HepG2 (cell line): Measurements from ENCODE around the gene MAPK11. TPM values are rescaled to one million over a fixed set of nuclear protein-coding genes. Genes with fewer than 3 reads are reported as not detected.

Source experiments
- FOXC1 ChIP-seq: sonication (generic); formaldehyde crosslinking; IDR thresholded peaks from 2 replicates; pipeline ENCODE4 v1.8.0; 2022; ENCODE audit warnings: mild to moderate bottlenecking, missing genetic modification reagents, borderline replicate concordance
- KMT2A ChIP-seq: sonication (generic); formaldehyde crosslinking; IDR thresholded peaks from 2 replicates; pipeline ENCODE4 v1.4.0; 2020; ENCODE audit warnings: missing genetic modification reagents
- MIER3 ChIP-seq: IDR thresholded peaks from 2 replicates; pipeline ENCODE4 v1.6.1; 2016; ENCODE audit warnings: missing compliant biosample characterization, borderline replicate concordance
- MXD1 ChIP-seq: sonication (generic); formaldehyde crosslinking; IDR thresholded peaks from 2 replicates; pipeline ENCODE4 v1.4.0; 2020; ENCODE audit warnings: mild to moderate bottlenecking, missing genetic modification reagents
- NFYB ChIP-seq: sonication (generic); formaldehyde crosslinking; IDR thresholded peaks from 2 replicates; pipeline ENCODE4 v1.4.0; 2020; ENCODE audit warnings: missing genetic modification reagents
- PHF8 ChIP-seq: sonication (generic); formaldehyde crosslinking; IDR thresholded peaks from 2 replicates; pipeline ENCODE4 v1.5.0; 2020; ENCODE audit warnings: missing genetic modification reagents
- POLR2AphosphoS5 ChIP-seq: IDR thresholded peaks from 2 replicates; pipeline ENCODE4 v1.6.1; 2012; ENCODE audit warnings: low read depth, low read length
- SP5 ChIP-seq: IDR thresholded peaks from 2 replicates; pipeline ENCODE4 v1.6.1; 2016; ENCODE audit warnings: low read depth, borderline replicate concordance
- YEATS2 ChIP-seq: sonication (generic); formaldehyde crosslinking; IDR thresholded peaks from 2 replicates; pipeline ENCODE4 v1.4.0; 2020; ENCODE audit warnings: missing genetic modification reagents, borderline replicate concordance
- ZBTB40 ChIP-seq, 2 experiments: fragments of 450-650 bp in 1 of 2; sonication (generic) in 1 of 2; formaldehyde crosslinking in 1 of 2; IDR thresholded peaks; 2 replicates each; pipeline versions ENCODE4 v1.6.1 to v1.8.0; 2016 to 2022; ENCODE audit warnings: antibody characterized with exemption in 1 of 2, mild to moderate bottlenecking in 1 of 2, missing genetic modification reagents in 1 of 2
- ZBTB42 ChIP-seq: sonication (generic); formaldehyde crosslinking; IDR thresholded peaks from 2 replicates; pipeline ENCODE4 v1.5.0; 2020; ENCODE audit warnings: mild to moderate bottlenecking, missing genetic modification reagents
- ZNF160 ChIP-seq: sonication (generic); formaldehyde crosslinking; IDR thresholded peaks from 2 replicates; pipeline ENCODE4 v1.8.0; 2022; ENCODE audit warnings: mild to moderate bottlenecking, inconsistent platforms, missing genetic modification reagents
- ZNF17 ChIP-seq: sonication (generic); formaldehyde crosslinking; IDR thresholded peaks from 2 replicates; pipeline ENCODE4 v1.5.0; 2020; ENCODE audit warnings: mild to moderate bottlenecking, missing genetic modification reagents
- polyA plus RNA-seq, 8 experiments: library from polyadenylated mRNA; depleted of rRNA in 3 of 8; stranded (reverse) in 7 of 8; unstranded in 1 of 8; fragments of >200 nt; fragmentation: Illumina TruSeq in 4 of 8; extraction: Trizol in 4 of 8; gene quantifications; 2 replicates each; pipeline versions ENCODE4 v1.2.1 to v1.2.3, GENCODE V29; 2011 to 2016; ENCODE audit warnings: low read depth in 4 of 8, missing spikeins in 1 of 8, mixed read lengths in 1 of 8; ENCODE audit not compliant: insufficient read depth in 1 of 8
- total RNA-seq, 5 experiments: library from RNA; depleted of rRNA; stranded (reverse); fragments of >200 nt; fragmentation: Illumina TruSeq; extraction: Trizol; gene quantifications; 2 replicates each; pipeline ENCODE4 v1.2.3, GENCODE V29; 2016; ENCODE audit warnings: low read depth in 1 of 5
- TF ChIP-seq, protein P1 (sequence below): fragments of 450-650 bp; IDR thresholded peaks from 2 replicates; pipeline ENCODE4 v1.6.1; 2016

Gene MAPK11
- total and polyA plus RNA-seq, 2 of the 13 experiments (the other 11 are each of a cell fraction or from before 2014, with no cell fraction given), result 0.15 to 0.17 TPM

- TF ChIP-seq ZBTB40 (IDR thresholded peaks at IDR 0.05) (no peak), ZBTB40 (CRISPR knock-in tag; IDR thresholded peaks at IDR 0.05) (peak; percentile 55; the same call in 1 of the 2 replicates), SP5 (CRISPR knock-in tag) (0 out of 2 replicates have a peak, but pooled peaks have one; percentile 24), FOXC1 (CRISPR knock-in tag) (0 out of 2 replicates have a peak, but pooled peaks have one; percentile 44), KMT2A (peak; percentile 61; the same call in 1 of the 2 replicates), ZNF160 (CRISPR knock-in tag) (no peak), MIER3 (no peak), MXD1 (CRISPR knock-in tag) (no peak), YEATS2 (no peak), ZBTB42 (CRISPR knock-in tag) (no peak), ZNF17 (CRISPR knock-in tag) (no peak), PHF8 (CRISPR knock-in tag) (peak; percentile 72), POLR2AphosphoS5 (no peak), NFYB (CRISPR knock-in tag) (no peak)
- TF ChIP-seq, protein P1, sequence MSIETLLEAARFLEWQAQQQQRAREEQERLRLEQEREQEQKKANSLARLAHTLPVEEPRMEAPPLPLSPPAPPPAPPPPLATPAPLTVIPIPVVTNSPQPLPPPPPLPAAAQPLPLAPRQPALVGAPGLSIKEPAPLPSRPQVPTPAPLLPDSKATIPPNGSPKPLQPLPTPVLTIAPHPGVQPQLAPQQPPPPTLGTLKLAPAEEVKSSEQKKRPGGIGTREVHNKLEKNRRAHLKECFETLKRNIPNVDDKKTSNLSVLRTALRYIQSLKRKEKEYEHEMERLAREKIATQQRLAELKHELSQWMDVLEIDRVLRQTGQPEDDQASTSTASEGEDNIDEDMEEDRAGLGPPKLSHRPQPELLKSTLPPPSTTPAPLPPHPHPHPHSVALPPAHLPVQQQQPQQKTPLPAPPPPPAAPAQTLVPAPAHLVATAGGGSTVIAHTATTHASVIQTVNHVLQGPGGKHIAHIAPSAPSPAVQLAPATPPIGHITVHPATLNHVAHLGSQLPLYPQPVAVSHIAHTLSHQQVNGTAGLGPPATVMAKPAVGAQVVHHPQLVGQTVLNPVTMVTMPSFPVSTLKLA, result no peak
Measured at GRCh38 chr22:50260801-50261614, 9.2 kb downstream of the MAPK11 start (continued).
